SK-MEL-5 (cell line): Measurements from ENCODE around the gene TEDC1. TPM values are rescaled to one million over a fixed set of nuclear protein-coding genes. Genes with fewer than 3 reads are reported as not detected.

ENCODE experiments used
- DNase-seq: peaks from one replicate; pipeline ENCODE4 v3.0.0-alpha.2; 2016; ENCODE audit warnings: low read depth, low spot score
- in situ Hi-C: cut with HindIII; loops from 2 replicates; pipeline ENCODE4 v1.10.0; 2016; ENCODE audit warnings: low sequenced_read_pairs, high pct_unique_total_duplicates, low pct_unique_long_range_greater_than_20kb
- polyA plus RNA-seq, 2 experiments: library from polyadenylated mRNA; depleted of rRNA; stranded (reverse); fragments of >200 nt; gene quantifications; 2 replicates each; pipeline ENCODE4 v1.2.3, GENCODE V29; 2015
- total RNA-seq: library from RNA; depleted of rRNA; stranded (reverse); fragments of >200 nt; shearing (Covaris generic); gene quantifications from 2 replicates; pipeline ENCODE4 v1.2.3, GENCODE V29; 2014; rRNA removed

The TEDC1 gene
- total RNA-seq = 15.1 and 18.6 TPM in 2 replicates
- 30.3 and 41.5 TPM in 2 replicates for polyA plus RNA-seq (2015; cell fraction: cytosol; rRNA removed)
- 119 and 148 TPM in 2 replicates for polyA plus RNA-seq (2015; cell fraction: nucleus; rRNA removed)

GRCh38 chr14:105490572-105491365 is at the start of gene TEDC1:
Gene TEDC1 (plus strand): TSS chr14:105491246. CDS start chr14:105491376, 130 bp downstream.
- in situ Hi-C loops = no loop called here

GRCh38 chr14:105442125-105442524 is 48.9 kb upstream of the TEDC1 start:
- in situ Hi-C loops = no loop called here

More at GRCh38 chr14:105490572-105491365, at the start of gene TEDC1:
- peak; percentile 100 for DNase-seq

DNA sequence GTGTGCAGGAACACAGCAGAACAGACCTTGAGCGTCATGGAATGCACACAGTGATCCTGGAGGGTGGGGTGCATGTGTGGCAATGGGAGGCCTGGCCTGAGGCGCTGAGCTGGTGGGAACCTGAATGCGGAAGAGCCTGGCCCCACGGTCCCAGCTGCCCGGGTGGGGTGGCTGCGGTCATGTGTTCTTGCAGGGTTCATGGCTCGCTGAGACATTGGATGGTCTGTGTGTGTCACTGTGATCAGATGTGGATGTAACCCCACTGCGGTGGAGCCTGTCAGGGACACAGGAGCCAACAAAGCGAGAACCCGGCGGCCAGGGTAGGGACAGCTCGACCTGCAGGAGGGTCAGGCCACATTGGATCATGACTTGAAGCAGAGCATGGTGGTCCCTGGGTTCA is 48.2 kb upstream of the TEDC1 start:
- DNase-seq = no peak
- in situ Hi-C loops = no loop called here

More at GRCh38 chr14:105442125-105442524, 48.9 kb upstream of the TEDC1 start:
- DNase-seq = no peak

DNA sequence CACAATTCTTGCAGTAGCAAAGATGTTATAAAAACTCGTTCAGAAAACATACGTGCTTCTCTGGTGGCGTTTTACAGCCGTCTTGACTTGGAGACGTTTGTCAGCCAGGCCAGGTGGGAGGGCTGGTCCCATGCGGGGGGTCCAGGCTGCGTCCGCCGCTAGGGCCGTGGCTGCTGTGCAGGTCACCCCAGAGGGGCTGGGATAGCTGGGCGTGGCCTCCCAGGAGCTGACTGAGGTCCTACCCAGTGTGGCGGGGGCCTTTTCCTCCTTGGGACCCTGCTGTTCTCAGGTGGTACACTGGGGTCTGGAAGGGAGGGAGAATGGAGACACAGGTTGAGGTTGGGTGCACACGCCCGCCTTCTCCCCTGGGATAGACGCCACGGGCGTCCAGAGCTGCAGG is 46.2 kb upstream of the TEDC1 start:
- DNase-seq = no peak
- in situ Hi-C loops = no loop called here

DNA sequence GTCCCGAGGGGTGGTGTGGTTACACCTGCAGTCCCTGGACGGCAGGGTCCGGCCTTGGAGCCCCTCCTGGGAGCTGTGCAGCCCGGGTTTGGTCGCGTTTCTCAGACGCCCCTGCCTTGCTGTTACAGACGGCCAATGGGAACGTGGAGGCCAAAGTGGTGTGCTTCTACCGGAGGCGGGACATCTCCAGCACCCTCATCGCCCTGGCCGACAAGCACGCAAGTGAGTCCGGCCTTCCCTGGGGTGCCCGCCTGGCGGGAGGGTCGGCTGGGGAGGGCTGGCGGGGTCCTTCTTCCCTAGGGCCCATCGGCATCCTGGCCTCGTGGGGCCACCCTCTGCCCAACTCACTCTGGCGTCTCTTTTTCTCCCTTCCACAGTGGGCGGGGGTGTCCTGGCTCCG is 45.8 kb upstream of the TEDC1 start:
- in situ Hi-C loops = no loop called here
- DNase-seq = no peak

DNA sequence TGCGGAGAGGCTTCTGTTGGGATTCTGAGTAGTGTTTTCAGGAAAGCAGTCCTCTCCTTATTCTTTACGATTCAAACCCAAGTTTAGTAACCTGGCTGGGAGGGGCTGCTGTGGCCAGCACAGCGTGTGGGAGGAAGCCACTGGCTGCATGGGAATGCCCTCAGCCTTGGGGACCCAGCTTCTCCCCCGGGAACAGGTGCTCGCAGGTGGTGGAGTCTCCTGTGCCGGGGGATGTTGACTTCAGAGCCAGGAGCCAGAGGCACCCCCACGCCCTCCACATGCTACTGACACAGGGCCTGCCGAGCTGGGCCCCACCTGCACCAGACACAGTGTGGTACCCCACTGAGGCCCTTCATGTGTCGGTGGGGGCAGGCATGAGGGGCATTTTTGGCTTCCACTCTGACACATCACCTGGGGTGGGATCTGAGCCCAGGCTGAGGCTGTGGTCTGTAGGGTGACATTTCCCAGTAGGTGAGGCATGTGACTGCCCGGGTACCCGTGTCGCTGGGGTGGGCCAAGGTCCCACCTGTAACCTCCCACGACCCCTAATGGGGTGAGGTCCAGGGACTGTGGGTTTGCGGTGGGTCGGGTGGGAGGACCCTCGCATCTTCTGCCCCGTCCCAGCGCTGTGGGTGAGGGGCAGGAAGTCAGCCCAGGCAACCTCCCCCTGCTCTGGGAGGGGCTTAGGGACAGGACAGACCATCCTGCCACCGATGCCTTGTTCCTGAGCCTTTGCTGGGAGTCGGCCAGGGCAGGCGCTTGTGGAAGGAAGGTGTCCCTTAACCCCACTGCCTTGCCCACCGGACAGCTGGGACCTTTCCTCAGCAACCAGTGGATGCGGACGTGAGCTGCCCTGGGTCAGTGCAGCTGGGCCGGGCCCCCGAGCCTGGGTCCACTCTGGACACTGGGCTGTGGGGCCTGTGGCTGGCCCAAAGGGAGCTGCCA is 44.9 kb upstream of the TEDC1 start:
- in situ Hi-C loops = no loop called here
- no peak for DNase-seq

- in situ Hi-C loops = no loop called here
- no peak for DNase-seq
Measured at GRCh38 chr14:105446971-105447370, 44.1 kb upstream of the TEDC1 start.

DNA sequence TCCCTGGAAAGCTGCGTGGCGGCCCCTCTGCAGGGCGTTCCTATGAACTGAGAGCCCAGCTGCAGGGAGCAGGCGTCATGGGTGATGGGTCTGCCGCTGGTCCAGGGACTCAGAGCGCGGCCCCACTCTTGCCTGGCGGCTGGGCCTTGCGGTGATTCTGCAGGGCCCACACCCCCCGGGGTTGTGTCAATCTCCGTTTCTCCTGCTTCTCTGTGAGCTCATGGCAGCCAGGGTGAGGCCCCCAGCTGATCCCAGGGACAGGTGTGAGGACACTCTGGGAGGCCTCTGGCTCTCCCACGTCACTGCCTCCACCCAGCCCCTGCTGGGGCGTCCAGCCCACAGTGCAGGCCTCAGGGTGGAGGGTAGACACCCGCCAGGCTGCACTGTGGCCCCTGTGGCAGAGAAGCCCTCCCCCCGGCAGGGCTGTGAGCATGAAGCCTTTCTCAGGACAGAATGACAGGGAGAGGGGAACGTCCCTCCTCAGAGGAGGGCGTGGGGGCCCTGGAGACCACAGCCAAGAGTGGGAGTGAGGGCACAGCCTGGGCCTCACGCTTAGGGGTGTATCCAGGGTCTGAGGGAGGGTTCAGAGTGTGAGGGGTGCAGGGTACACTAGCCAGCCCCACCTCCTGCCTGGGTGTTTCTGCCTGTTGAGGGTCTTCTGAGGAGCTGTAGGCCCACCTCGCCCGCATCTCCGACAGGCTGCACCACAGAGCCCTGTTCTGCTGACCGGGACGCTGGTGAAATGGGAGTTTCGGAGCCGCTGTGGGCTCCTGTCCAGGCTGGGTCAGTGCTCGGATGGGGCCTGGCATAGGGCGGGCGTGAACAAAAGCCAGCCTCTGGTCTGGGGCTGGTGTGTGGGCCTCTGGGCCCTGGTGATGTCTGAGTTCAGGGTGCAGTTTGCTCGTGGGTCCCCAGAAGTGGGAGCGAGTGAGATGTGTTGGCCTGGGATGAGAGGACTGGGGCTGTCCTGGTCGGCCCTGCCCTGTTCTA is 43.1 kb upstream of the TEDC1 start:
- in situ Hi-C loops = no loop called here
- no peak for DNase-seq

GRCh38 chr14:105448706-105449111 is 42.3 kb upstream of the TEDC1 start:
- in situ Hi-C loops = no loop called here
- DNase-seq = peak; percentile 65

- in situ Hi-C loops = no loop called here
- no peak for DNase-seq
Measured at GRCh38 chr14:105449276-105450122, 41.5 kb upstream of the TEDC1 start.

- DNase-seq = no peak
- in situ Hi-C loops = no loop called here
Measured at GRCh38 chr14:105450123-105450505, 40.9 kb upstream of the TEDC1 start.

DNA sequence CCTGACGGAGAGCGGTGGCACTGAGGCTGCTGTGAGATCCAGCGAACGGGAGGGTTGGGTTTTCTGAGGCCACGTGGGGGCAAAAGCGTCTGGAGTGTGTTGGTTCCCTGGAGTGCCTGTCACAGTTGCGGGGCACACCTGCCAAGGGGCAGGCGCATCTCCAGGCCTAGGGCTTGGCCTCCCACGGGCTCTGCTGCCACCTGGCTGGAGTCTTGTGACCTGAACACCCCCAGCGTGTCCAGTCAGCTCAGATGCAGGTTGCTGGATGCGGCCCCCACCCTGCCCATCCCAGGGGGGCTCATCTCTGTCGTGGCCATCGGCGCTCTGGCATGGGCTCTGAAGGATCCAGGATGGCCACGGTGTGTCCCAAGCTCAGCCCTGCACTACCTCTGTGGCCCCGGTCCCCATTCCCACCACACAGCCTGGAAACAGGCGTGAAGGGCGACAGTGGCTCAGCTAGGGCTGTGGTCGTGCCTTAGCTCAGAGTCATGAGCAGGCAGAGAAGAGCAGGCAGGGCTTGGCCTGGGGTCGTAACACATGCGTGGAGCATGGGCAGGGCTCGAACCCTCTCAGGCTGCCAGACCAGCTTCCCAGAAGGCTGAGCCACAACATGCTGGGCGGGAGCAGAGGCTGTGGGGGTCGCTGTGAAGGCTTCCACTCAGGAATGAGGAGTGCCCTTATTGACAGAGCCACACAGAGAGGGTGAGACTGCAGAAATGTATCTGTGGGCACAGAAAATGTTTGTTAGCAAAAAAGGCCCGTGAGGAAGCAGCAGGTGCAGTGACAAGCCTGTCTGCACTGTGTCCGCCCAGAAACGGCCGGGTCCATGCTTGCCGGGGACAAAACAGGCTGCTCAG is 40.0 kb upstream of the TEDC1 start:
- DNase-seq = no peak
- in situ Hi-C loops = no loop called here

- in situ Hi-C loops = no loop called here
- no peak for DNase-seq
Measured at GRCh38 chr14:105452963-105453362, 38.1 kb upstream of the TEDC1 start.

DNA sequence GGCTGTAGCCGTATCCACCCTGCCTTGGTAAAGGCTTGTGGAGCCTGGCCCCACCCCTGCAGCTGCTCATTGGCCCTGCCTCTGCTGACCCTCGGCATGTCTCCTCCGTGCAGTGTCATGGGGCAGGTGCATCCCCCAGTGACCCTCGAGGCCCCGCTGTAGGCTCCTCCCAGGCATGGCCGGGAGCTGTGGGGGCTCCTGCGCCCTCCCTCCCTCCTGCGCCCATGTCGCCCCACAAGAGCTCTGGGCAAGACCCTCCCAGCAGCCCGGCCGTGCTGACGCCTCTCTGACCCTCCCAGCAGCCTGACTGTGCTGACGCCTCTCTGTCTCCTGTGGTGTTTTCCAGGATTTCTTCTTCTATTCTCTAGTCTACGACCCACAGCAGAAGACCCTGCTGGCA is 37.2 kb upstream of the TEDC1 start:
- in situ Hi-C loops = no loop called here
- no peak for DNase-seq

GRCh38 chr14:105455086-105455640 is 35.9 kb upstream of the TEDC1 start:
- DNase-seq = no peak
- in situ Hi-C loops = no loop called here
